Erythroblast (primary cell): ENCODE measurements around the gene LAMB2.

ENCODE experiments used
- GATA1 ChIP-seq: IDR thresholded peaks from 2 replicates; pipeline ENCODE4 v1.6.1; 2011; ENCODE audit warnings: low read depth, mild to moderate bottlenecking, control low read depth, low read length, moderate library complexity
- POLR2A ChIP-seq: IDR thresholded peaks from 2 replicates; pipeline ENCODE4 v1.6.1; 2011; ENCODE audit warnings: mild to moderate bottlenecking, low read length

GRCh38 chr3:49104052-49104426, 28.8 kb downstream of the LAMB2 start:
- TF ChIP-seq POLR2A (no peak), GATA1 (no peak)
